AG04449 (cell line): ENCODE data around the gene CUL3.

Experiments used
- CTCF ChIA-PET: fragments of 350-600 bp; formaldehyde crosslinking; extraction: SDS; loops from one replicate; lab custom pipeline; 2021; ENCODE audit warnings: antibody characterized with exemption; lab: Yijun Ruan, JAX
- POLR2A ChIA-PET: fragments of 400-600, 350-600 bp; formaldehyde crosslinking; extraction: SDS; loops from one replicate; lab custom pipeline; 2020; ENCODE audit warnings: antibody characterized with exemption, inconsistent platforms; lab: Yijun Ruan, JAX
- DNase-seq: peaks from one replicate; pipeline ENCODE4 v3.0.0-alpha.2; 2010; ENCODE audit warnings: low read depth, low spot score
- H3K4me3 ChIP-seq: 2 replicates; pipeline ENCODE4 v1.5.1; 2011; ENCODE audit warnings: low read depth, mild to moderate bottlenecking, control low read depth, low read length
- CTCF ChIP-seq: IDR thresholded peaks from one replicate; pipeline ENCODE4 v1.5.1; 2011; ENCODE audit warnings: mild to moderate bottlenecking, moderate library complexity, low read length, control low read depth, inconsistent platforms; ENCODE audit not compliant: insufficient read depth; ENCODE audit errors: missing control alignments

CUL3 gene

GRCh38 chr2:224538561-224539138 is 46.5 kb downstream of the CUL3 start:
- ChIA-PET CTCF (interaction anchor here (1.1 to 1.3 kb wide), 2 partner anchors 10 to 19 kb away, joined by 5 read pairs; no protein-coding TSS in a partner anchor), POLR2A (no interaction called here)
- no peak for DNase-seq

GRCh38 chr2:224532931-224533330 is 52.2 kb downstream of the CUL3 start:
- no peak for TF ChIP-seq CTCF
- CTCF ChIA-PET = interaction anchor here (0.7 kb wide), 1 partner anchor 11 kb away, joined by 4 read pairs; no protein-coding TSS in a partner anchor
- no peak for DNase-seq
- H3K4me3 ChIP-seq = no peak overlapping the region
- POLR2A ChIA-PET = no interaction called here

More at GRCh38 chr2:224538561-224539138, 46.5 kb downstream of the CUL3 start:
- H3K4me3 ChIP-seq = no peak overlapping the region
- TF ChIP-seq CTCF = no peak

- no peak for TF ChIP-seq CTCF
- no peak for DNase-seq
- no peak overlapping the region for H3K4me3 ChIP-seq
- CTCF ChIA-PET = no interaction called here
- POLR2A ChIA-PET = no interaction called here
These were observed 52.7 kb downstream of the CUL3 start for GRCh38 chr2:224532441-224532840.

- no peak for DNase-seq
- CTCF ChIA-PET = no interaction called here
- TF ChIP-seq CTCF = no peak
- POLR2A ChIA-PET = no interaction called here
- no peak overlapping the region for H3K4me3 ChIP-seq
These were observed 57.0 kb downstream of the CUL3 start for GRCh38 chr2:224528171-224528570.

GRCh38 chr2:224525774-224526173 is 59.4 kb downstream of the CUL3 start:
- TF ChIP-seq CTCF = no peak
- CTCF ChIA-PET = interaction anchor here (1.2 kb wide), 1 partner anchor 19 kb away, joined by 3 read pairs; no protein-coding TSS in a partner anchor
- POLR2A ChIA-PET = no interaction called here
- H3K4me3 ChIP-seq = no peak overlapping the region
- DNase-seq = no peak

- POLR2A ChIA-PET = no interaction called here
- no peak overlapping the region for H3K4me3 ChIP-seq
- CTCF ChIA-PET = interaction anchor here (1.2 kb wide), 1 partner anchor 20 kb away, joined by 3 read pairs; no protein-coding TSS in a partner anchor
- TF ChIP-seq CTCF = no peak
- no peak for DNase-seq
These were observed 60.5 kb downstream of the CUL3 start for GRCh38 chr2:224524657-224525056.
